K562 (cell line): ENCODE measurements around the gene DCUN1D4. TPM values are rescaled to one million over a fixed set of nuclear protein-coding genes. Genes with fewer than 3 reads are reported as not detected.

Experiments used
- CBFA2T2 ChIP-seq: fragments of 450-650 bp; conservative IDR thresholded peaks from 2 replicates; pipeline ENCODE4 v1.6.1; 2017; ENCODE audit warnings: mild to moderate bottlenecking
- FOS ChIP-seq: IDR thresholded peaks from 3 replicates; pipeline ENCODE4 v1.6.1; 2011; ENCODE audit not compliant: insufficient read length; ENCODE audit errors: extremely low read depth
- NFIC ChIP-seq: fragments of 450-650 bp; IDR thresholded peaks from 2 replicates; pipeline ENCODE4 v1.6.1; 2017; ENCODE audit warnings: mild to moderate bottlenecking, inconsistent platforms
- NRF1 ChIP-seq, 2 experiments: fragments of 450-650 bp; IDR thresholded peaks in 1 of 2; conservative IDR thresholded peaks in 1 of 2; 2 replicates each; pipeline ENCODE4 v1.6.1; 2014; ENCODE audit warnings: mild to moderate bottlenecking in 2 of 2
- PHF21A ChIP-seq: fragments of 450-650 bp; IDR thresholded peaks from 2 replicates; pipeline ENCODE4 v1.6.1; 2017; ENCODE audit warnings: low read depth, borderline replicate concordance
- POLR2H ChIP-seq: IDR thresholded peaks from 2 replicates; pipeline ENCODE4 v1.6.1; 2016; ENCODE audit warnings: missing genetic modification characterization, low read depth, mild to moderate bottlenecking, control low read depth, missing compliant biosample characterization, moderate library complexity
- POLR3A ChIP-seq: IDR thresholded peaks from 2 replicates; pipeline ENCODE4 v1.6.1; 2011; ENCODE audit warnings: borderline replicate concordance, mild to moderate bottlenecking, moderate library complexity; ENCODE audit not compliant: insufficient read length, insufficient read depth; ENCODE audit errors: extremely low read depth
- SUPT5H ChIP-seq: fragments of 450-650 bp; IDR thresholded peaks from 2 replicates; pipeline ENCODE4 v1.6.1; 2016
- TAF7 ChIP-seq: fragments of 450-650 bp; IDR thresholded peaks from 2 replicates; pipeline ENCODE4 v1.6.1; 2016; ENCODE audit warnings: missing genetic modification characterization, missing compliant biosample characterization
- YY1 ChIP-seq, 3 experiments: IDR thresholded peaks; 2 replicates each; pipeline ENCODE4 v1.6.1; 2011; ENCODE audit warnings: low read length in 2 of 3, mild to moderate bottlenecking in 2 of 3, moderate library complexity in 2 of 3, borderline replicate concordance in 1 of 3, control low read depth in 1 of 3, low read depth in 1 of 3; ENCODE audit not compliant: insufficient read depth in 3 of 3, insufficient replicate concordance in 2 of 3, control insufficient read depth in 1 of 3, insufficient read length in 1 of 3; ENCODE audit errors: extremely low read depth in 1 of 3
- ZC3H11A ChIP-seq: IDR thresholded peaks from 2 replicates; pipeline ENCODE4 v1.6.1; 2012; ENCODE audit warnings: low read depth, low read length, improper control_type of control experiment
- ZKSCAN1 ChIP-seq: fragments of 150-350 bp; IDR thresholded peaks from 2 replicates; pipeline ENCODE4 v1.6.1; 2016; ENCODE audit warnings: low read depth, low read length
- ZNF583 ChIP-seq: fragments of 250-450 bp; sonication (Bioruptor Pico); IDR thresholded peaks from 2 replicates; pipeline ENCODE4 v1.4.0; 2020
- polyA plus RNA-seq, 8 experiments: library from polyadenylated mRNA; depleted of rRNA in 4 of 8; stranded (reverse) in 5 of 8; unstranded in 3 of 8; fragments of >200 nt; fragmentation: Nextera tagmentation in 2 of 8; fragmentation: Illumina TruSeq in 1 of 8; extraction: Ambion mirVana in 2 of 8; extraction: Trizol in 1 of 8; gene quantifications; 2 replicates each; pipeline versions ENCODE4 v1.2.1 to v1.2.3, GENCODE V29; 2011 to 2014; ENCODE audit warnings: inconsistent platforms in 1 of 8, missing spikeins in 1 of 8
- total RNA-seq, 7 experiments: library from RNA; depleted of rRNA in 6 of 7; stranded (reverse); fragments of >200 nt in 6 of 7; fragmentation: Illumina TruSeq in 2 of 7; extraction: Trizol in 2 of 7; gene quantifications; 2 replicates each; pipeline versions ENCODE4 v1.2.1 to v1.2.3, GENCODE V29; 2011 to 2021; ENCODE audit warnings: low replicate concordance in 1 of 7
- TF ChIP-seq, protein P1 (sequence below), 2 experiments: fragments of 450-650 bp; IDR thresholded peaks; 2 replicates each; pipeline ENCODE4 v1.6.1; 2016
- TF ChIP-seq, protein P2 (sequence below): fragments of 250-450 bp; sonication (Bioruptor Pico); IDR thresholded peaks from 2 replicates; pipeline ENCODE4 v1.6.1; 2021; ENCODE audit warnings: mild to moderate bottlenecking
- TF ChIP-seq, protein P3 (sequence below): fragments of 450-650 bp; IDR thresholded peaks from 2 replicates; pipeline ENCODE4 v1.7.1; 2018; ENCODE audit warnings: mild to moderate bottlenecking, low read depth; ENCODE audit not compliant: partially characterized antibody
- TF ChIP-seq, protein P4 (sequence below): fragments of 450-650 bp; IDR thresholded peaks from 2 replicates; pipeline ENCODE4 v1.6.1; 2017; ENCODE audit warnings: antibody characterized with exemption
- TF ChIP-seq, protein P5 (sequence below): IDR thresholded peaks from 2 replicates; pipeline ENCODE4 v1.6.1; 2012; ENCODE audit warnings: low read depth, low read length, improper control_type of control experiment, borderline replicate concordance

The DCUN1D4 gene
- total and polyA plus RNA-seq, 9 of the 15 experiments (the other 6 are each of a cell fraction or from before 2014, with no cell fraction given) = 15.1 to 73.5 (median 23.0) TPM

GRCh38 chr4:51842554-51843308 lies at the start of gene DCUN1D4 (continued):
- peak; percentile 78 to 81 for TF ChIP-seq NRF1 (conservative IDR thresholded peaks at IDR 0.05 in 1 of 2, IDR thresholded peaks at IDR 0.05 in 1 of 2)
- TF ChIP-seq NFIC = no peak
- TF ChIP-seq, protein P1, sequence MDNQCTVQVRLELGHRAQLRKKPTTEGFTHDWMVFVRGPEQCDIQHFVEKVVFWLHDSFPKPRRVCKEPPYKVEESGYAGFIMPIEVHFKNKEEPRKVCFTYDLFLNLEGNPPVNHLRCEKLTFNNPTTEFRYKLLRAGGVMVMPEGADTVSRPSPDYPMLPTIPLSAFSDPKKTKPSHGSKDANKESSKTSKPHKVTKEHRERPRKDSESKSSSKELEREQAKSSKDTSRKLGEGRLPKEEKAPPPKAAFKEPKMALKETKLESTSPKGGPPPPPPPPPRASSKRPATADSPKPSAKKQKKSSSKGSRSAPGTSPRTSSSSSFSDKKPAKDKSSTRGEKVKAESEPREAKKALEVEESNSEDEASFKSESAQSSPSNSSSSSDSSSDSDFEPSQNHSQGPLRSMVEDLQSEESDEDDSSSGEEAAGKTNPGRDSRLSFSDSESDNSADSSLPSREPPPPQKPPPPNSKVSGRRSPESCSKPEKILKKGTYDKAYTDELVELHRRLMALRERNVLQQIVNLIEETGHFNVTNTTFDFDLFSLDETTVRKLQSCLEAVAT (IDR thresholded peaks at IDR 0.05) = peak in 1 of 2 experiments; percentile 96; a peak in 2 of 4 replicates
- no peak for TF ChIP-seq TAF7
- TF ChIP-seq POLR2H (tag) = no peak
- TF ChIP-seq, protein P2, sequence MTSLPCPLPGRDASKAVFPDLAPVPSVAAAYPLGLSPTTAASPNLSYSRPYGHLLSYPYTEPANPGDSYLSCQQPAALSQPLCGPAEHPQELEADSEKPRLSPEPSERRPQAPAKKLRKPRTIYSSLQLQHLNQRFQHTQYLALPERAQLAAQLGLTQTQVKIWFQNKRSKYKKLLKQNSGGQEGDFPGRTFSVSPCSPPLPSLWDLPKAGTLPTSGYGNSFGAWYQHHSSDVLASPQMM (CRISPR knock-in tag) = no peak
- TF ChIP-seq, protein P3, sequence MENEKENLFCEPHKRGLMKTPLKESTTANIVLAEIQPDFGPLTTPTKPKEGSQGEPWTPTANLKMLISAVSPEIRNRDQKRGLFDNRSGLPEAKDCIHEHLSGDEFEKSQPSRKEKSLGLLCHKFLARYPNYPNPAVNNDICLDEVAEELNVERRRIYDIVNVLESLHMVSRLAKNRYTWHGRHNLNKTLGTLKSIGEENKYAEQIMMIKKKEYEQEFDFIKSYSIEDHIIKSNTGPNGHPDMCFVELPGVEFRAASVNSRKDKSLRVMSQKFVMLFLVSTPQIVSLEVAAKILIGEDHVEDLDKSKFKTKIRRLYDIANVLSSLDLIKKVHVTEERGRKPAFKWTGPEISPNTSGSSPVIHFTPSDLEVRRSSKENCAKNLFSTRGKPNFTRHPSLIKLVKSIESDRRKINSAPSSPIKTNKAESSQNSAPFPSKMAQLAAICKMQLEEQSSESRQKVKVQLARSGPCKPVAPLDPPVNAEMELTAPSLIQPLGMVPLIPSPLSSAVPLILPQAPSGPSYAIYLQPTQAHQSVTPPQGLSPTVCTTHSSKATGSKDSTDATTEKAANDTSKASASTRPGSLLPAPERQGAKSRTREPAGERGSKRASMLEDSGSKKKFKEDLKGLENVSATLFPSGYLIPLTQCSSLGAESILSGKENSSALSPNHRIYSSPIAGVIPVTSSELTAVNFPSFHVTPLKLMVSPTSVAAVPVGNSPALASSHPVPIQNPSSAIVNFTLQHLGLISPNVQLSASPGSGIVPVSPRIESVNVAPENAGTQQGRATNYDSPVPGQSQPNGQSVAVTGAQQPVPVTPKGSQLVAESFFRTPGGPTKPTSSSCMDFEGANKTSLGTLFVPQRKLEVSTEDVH = no peak
- TF ChIP-seq, protein P4, sequence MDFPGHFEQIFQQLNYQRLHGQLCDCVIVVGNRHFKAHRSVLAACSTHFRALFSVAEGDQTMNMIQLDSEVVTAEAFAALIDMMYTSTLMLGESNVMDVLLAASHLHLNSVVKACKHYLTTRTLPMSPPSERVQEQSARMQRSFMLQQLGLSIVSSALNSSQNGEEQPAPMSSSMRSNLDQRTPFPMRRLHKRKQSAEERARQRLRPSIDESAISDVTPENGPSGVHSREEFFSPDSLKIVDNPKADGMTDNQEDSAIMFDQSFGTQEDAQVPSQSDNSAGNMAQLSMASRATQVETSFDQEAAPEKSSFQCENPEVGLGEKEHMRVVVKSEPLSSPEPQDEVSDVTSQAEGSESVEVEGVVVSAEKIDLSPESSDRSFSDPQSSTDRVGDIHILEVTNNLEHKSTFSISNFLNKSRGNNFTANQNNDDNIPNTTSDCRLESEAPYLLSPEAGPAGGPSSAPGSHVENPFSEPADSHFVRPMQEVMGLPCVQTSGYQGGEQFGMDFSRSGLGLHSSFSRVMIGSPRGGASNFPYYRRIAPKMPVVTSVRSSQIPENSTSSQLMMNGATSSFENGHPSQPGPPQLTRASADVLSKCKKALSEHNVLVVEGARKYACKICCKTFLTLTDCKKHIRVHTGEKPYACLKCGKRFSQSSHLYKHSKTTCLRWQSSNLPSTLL = no peak
- TF ChIP-seq ZKSCAN1 = no peak
- TF ChIP-seq FOS = peak; percentile 96
- peak in 1 of 3 experiments; percentile 10 for TF ChIP-seq YY1 (IDR thresholded peaks at IDR 0.05; ENCODE audit: borderline replicate concordance in 1 of 3, control insufficient read depth in 1 of 3, extremely low read depth in 1 of 3, insufficient read depth in 3 of 3, insufficient read length in 1 of 3, insufficient replicate concordance in 2 of 3, low read depth in 1 of 3, low read length in 2 of 3)
- TF ChIP-seq, protein P5, sequence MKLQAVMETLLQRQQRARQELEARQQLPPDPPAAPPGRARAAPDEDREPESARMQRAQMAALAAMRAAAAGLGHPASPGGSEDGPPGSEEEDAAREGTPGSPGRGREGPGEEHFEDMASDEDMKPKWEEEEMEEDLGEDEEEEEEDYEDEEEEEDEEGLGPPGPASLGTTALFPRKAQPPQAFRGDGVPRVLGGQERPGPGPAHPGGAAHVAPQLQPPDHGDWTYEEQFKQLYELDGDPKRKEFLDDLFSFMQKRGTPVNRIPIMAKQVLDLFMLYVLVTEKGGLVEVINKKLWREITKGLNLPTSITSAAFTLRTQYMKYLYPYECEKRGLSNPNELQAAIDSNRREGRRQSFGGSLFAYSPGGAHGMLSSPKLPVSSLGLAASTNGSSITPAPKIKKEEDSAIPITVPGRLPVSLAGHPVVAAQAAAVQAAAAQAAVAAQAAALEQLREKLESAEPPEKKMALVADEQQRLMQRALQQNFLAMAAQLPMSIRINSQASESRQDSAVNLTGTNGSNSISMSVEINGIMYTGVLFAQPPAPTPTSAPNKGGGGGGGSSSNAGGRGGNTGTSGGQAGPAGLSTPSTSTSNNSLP = peak; percentile 75; the same call in 1 of the 2 replicates
- TF ChIP-seq PHF21A = no peak
- no peak for TF ChIP-seq CBFA2T2
- TF ChIP-seq SUPT5H = peak; percentile 71
- TF ChIP-seq ZNF583 (CRISPR knock-in tag) = no peak
- no peak for TF ChIP-seq POLR3A
- TF ChIP-seq ZC3H11A = no peak
